Type B pancreatic cell (in vitro differentiated cells): ENCODE results near the gene SF3B2. TPM values are rescaled to one million over a fixed set of nuclear protein-coding genes. Genes with fewer than 3 reads are reported as not detected.

Experiments
- DNase-seq: peaks from one replicate; pipeline ENCODE4 v3.0.0; 2021; ENCODE audit warnings: mixed read lengths; ENCODE audit not compliant: unreplicated experiment; ENCODE audit errors: extremely low spot score
- H3K27ac Mint-ChIP-seq: 2 replicates; pipeline ENCODE4 v1.8.0; 2021; ENCODE audit warnings: mild to moderate bottlenecking, mixed read lengths
- H3K27me3 Mint-ChIP-seq: 2 replicates; pipeline ENCODE4 v1.8.0; 2021; ENCODE audit warnings: mixed read lengths
- H3K36me3 Mint-ChIP-seq: 2 replicates; pipeline ENCODE4 v1.8.0; 2021; ENCODE audit warnings: mixed read lengths
- H3K4me1 Mint-ChIP-seq: one replicate; pipeline ENCODE4 v1.8.0; 2021; ENCODE audit warnings: mixed read lengths; ENCODE audit not compliant: unreplicated experiment
- H3K4me3 Mint-ChIP-seq: 2 replicates; pipeline ENCODE4 v1.8.0; 2021; ENCODE audit warnings: mild to moderate bottlenecking, mixed read lengths
- H3K9me3 Mint-ChIP-seq: 2 replicates; pipeline ENCODE4 v1.8.0; 2021; ENCODE audit warnings: mixed read lengths
- CTCF ChIP-seq: fragments of 200-600 bp; sonication (generic); conservative IDR thresholded peaks from 2 replicates; pipeline ENCODE4 v1.5.0; 2021; ENCODE audit warnings: antibody characterized with exemption, mild to moderate bottlenecking
- total RNA-seq: library from RNA; stranded (reverse); gene quantifications from 2 replicates; pipeline ENCODE4 v1.2.1, GENCODE V29; 2021; ENCODE audit warnings: low replicate concordance

Gene SF3B2
- total RNA-seq, 1 donor from 2014 or later = 210 TPM

GRCh38 chr11:66069715-66070603 is 17.8 kb downstream of the SF3B2 start, which contains the start of gene PACS1:
Gene PACS1, plus strand, starts transcription at chr11:66070272. Its CDS starts 215 bp downstream, at chr11:66070487.
- no peak for DNase-seq
- Mint-ChIP-seq H3K9me3 (no peaks in the 10 kb centered on the region), H3K4me3 (peak within 1 kb of the TSS; percentile 96), H3K27ac (peak within 1 kb of the TSS; percentile 97), H3K27me3 (no peaks in the 10 kb centered on the region), H3K36me3 (peaks cover 34% of the 10 kb centered on the region), H3K4me1 (peaks cover 36% of the 10 kb centered on the region)
- TF ChIP-seq CTCF = peak; percentile 24

DNA sequence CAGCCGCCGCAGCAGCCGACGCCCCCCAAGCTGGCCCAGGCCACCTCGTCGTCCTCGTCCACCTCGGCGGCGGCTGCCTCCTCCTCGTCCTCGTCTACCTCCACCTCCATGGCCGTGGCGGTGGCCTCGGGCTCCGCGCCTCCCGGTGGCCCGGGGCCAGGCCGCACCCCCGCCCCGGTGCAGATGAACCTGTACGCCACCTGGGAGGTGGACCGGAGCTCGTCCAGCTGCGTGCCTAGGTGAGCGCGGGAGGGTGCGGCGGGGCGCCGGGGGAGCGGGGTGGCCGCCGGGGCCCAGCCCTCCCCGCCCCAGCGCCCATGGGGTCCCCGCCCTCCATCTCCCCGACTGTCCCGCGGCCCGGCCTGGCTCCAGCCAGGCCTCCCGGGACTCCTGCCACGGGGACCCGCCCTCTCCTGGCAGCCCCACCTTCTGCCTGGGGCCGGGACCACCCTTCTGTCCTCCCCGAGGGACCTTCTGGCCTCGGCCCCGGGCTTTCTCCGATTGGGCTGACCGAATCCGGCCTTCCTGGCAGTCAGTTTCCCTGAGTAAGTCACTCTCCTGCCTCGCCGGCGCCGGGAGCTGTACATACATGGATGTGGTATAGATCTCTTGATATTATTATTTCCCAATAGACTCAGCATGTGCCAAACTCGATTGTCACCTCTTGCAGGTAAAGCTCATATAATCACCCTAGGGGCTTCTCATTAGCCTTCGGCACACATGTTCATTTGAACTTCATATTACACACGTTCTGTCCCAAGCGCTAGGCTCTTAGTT is 18.6 kb downstream of the SF3B2 start:
- no peaks in the 10 kb centered on the region for H3K9me3 Mint-ChIP-seq
- H3K27ac Mint-ChIP-seq = peak overlapping the region; percentile 88
- peak overlapping the region; percentile 96 for H3K4me3 Mint-ChIP-seq
- H3K4me1 Mint-ChIP-seq = peaks cover 37% of the 10 kb centered on the region
- peaks cover 30% of the 10 kb centered on the region for H3K36me3 Mint-ChIP-seq
- no peak for TF ChIP-seq CTCF
- H3K27me3 Mint-ChIP-seq = no peaks in the 10 kb centered on the region
- no peak for DNase-seq

- H3K4me3 Mint-ChIP-seq = peak overlapping the region; percentile 96
- peaks cover 33% of the 10 kb centered on the region for H3K36me3 Mint-ChIP-seq
- no peaks in the 10 kb centered on the region for H3K9me3 Mint-ChIP-seq
- no peak for DNase-seq
- H3K27ac Mint-ChIP-seq = peak overlapping the region; percentile 88
- H3K27me3 Mint-ChIP-seq = no peaks in the 10 kb centered on the region
- peaks cover 41% of the 10 kb centered on the region for H3K4me1 Mint-ChIP-seq
- no peak for TF ChIP-seq CTCF
Measured at GRCh38 chr11:66071381-66071801, 19.2 kb downstream of the SF3B2 start.

GRCh38 chr11:66072081-66072480 is 19.9 kb downstream of the SF3B2 start:
- no peak for TF ChIP-seq CTCF
- no peak for DNase-seq
- peaks cover 29% of the 10 kb centered on the region for H3K36me3 Mint-ChIP-seq
- peaks cover 41% of the 10 kb centered on the region for H3K4me1 Mint-ChIP-seq
- peak overlapping the region; percentile 96 for H3K4me3 Mint-ChIP-seq
- no peaks in the 10 kb centered on the region for H3K9me3 Mint-ChIP-seq
- H3K27me3 Mint-ChIP-seq = no peaks in the 10 kb centered on the region
- H3K27ac Mint-ChIP-seq = peak overlapping the region; percentile 88

DNA sequence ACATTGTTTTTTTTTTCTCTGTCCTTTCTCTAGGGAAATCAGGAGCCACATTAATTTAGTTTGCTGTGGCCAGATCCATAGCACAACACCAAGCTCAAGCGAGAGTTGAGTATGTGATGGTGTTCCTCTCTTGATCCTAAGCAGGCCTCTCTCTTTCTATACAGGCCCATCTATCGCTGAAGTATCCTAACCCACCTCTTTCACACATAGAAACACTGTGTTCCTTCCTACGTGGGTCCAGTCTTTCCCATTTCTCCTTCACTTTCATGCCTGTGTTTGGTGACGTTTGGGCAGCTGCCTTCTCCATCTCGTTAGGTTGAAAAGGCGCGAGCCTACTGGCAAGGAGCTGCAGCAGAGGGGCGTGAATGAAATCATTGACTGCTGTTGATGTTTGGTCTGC is 20.4 kb downstream of the SF3B2 start:
- no peak for DNase-seq
- H3K36me3 Mint-ChIP-seq = peaks cover 24% of the 10 kb centered on the region
- H3K27ac Mint-ChIP-seq = peak overlapping the region; percentile 88
- peak overlapping the region; percentile 96 for H3K4me3 Mint-ChIP-seq
- H3K9me3 Mint-ChIP-seq = no peaks in the 10 kb centered on the region
- H3K27me3 Mint-ChIP-seq = no peaks in the 10 kb centered on the region
- H3K4me1 Mint-ChIP-seq = peaks cover 41% of the 10 kb centered on the region
- no peak for TF ChIP-seq CTCF
